ENCODE results near the gene CCDC134.
"Not testable (repeated sequence)": the region's sequence is repeated elsewhere in the genome, so short reads cannot be mapped to it uniquely, and the experiment has no call there.

CCDC134 gene

GRCh38 chr22:41845380-41846267 lies 45.1 kb downstream of the CCDC134 start:
- no peak for DNase-seq

GRCh38 chr22:41846268-41846987 lies 45.9 kb downstream of the CCDC134 start:
- no peak for DNase-seq

- DNase-seq: no peak
Observed at GRCh38 chr22:41847300-41847699, 46.8 kb downstream of the CCDC134 start.

GRCh38 chr22:41848468-41848867 lies 48.0 kb downstream of the CCDC134 start:
- no peak for DNase-seq

- DNase-seq: no peak
Observed at GRCh38 chr22:41856469-41856868, 56.0 kb downstream of the CCDC134 start.

GRCh38 chr22:41857155-41857859 lies 56.8 kb downstream of the CCDC134 start:
- no peak for DNase-seq

GRCh38 chr22:41857860-41858199 lies 57.4 kb downstream of the CCDC134 start:
- DNase-seq: no peak

GRCh38 chr22:41862160-41862529 lies 61.7 kb downstream of the CCDC134 start:
- no peak for DNase-seq

GRCh38 chr22:41862530-41863266 lies 62.2 kb downstream of the CCDC134 start:
- no peak for DNase-seq

GRCh38 chr22:41863472-41863871 lies 63.0 kb downstream of the CCDC134 start:
- DNase-seq: no peak

GRCh38 chr22:41868556-41868955 lies 68.1 kb downstream of the CCDC134 start:
- DNase-seq: no peak

GRCh38 chr22:41870081-41870480 lies 69.6 kb downstream of the CCDC134 start:
- not testable (repeated sequence) for DNase-seq

GRCh38 chr22:41870786-41871185 lies 70.3 kb downstream of the CCDC134 start:
- no peak for DNase-seq

- DNase-seq: no peak
Observed at GRCh38 chr22:41873391-41873790, 72.9 kb downstream of the CCDC134 start.

GRCh38 chr22:41874090-41874489 lies 73.6 kb downstream of the CCDC134 start:
- no peak for DNase-seq

- DNase-seq: no peak
Observed at GRCh38 chr22:41875531-41876270, 75.2 kb downstream of the CCDC134 start.

Data from NCI-H1105 treated with DMSO at 0.1 percent for 48 hours (cell line).